Activated B cell treated with CpG ODN at 0.5 μM for 24 hours (primary cell): ENCODE measurements around the gene CUX1. TPM values are rescaled to one million over a fixed set of nuclear protein-coding genes. Genes with fewer than 3 reads are reported as not detected.

Experiments
- ATAC-seq: fragments of 200-7000 bp; cut with Tn5 transposase; one replicate; pipeline ENCODE4 v1.10.0; 2021; ENCODE audit warnings: low read depth, mild to moderate bottlenecking, moderate library complexity
- CTCF ChIA-PET: fragments of 350-600 bp; sonication (Branson Sonifier 250); formaldehyde crosslinking; loops from one replicate; lab custom pipeline; 2021; ENCODE audit warnings: antibody characterized with exemption; lab: Charles Lee
- POLR2A ChIA-PET: fragments of 350-600 bp; sonication (Branson Sonifier 250); formaldehyde crosslinking; loops from one replicate; lab custom pipeline; 2021; ENCODE audit warnings: antibody characterized with exemption; lab: Charles Lee
- DNase-seq: peaks from one replicate; pipeline ENCODE4 v3.0.0; 2022
- H3K27ac Mint-ChIP-seq: one replicate; pipeline ENCODE4 v1.8.0; 2020; ENCODE audit warnings: mixed read lengths
- H3K27me3 Mint-ChIP-seq: one replicate; pipeline ENCODE4 v1.8.0; 2021; ENCODE audit warnings: mixed read lengths
- H3K36me3 Mint-ChIP-seq: one replicate; pipeline ENCODE4 v1.8.0; 2021; ENCODE audit warnings: low read depth, mixed read lengths
- H3K4me1 Mint-ChIP-seq: one replicate; pipeline ENCODE4 v1.8.0; 2021; ENCODE audit warnings: mixed read lengths
- H3K4me3 Mint-ChIP-seq: one replicate; pipeline ENCODE4 v1.8.0; 2020; ENCODE audit warnings: mild to moderate bottlenecking, mixed read lengths
- H3K9me3 Mint-ChIP-seq: one replicate; pipeline ENCODE4 v1.8.0; 2020; ENCODE audit warnings: mixed read lengths
- CTCF ChIP-seq: fragments of 200-600 bp; IDR thresholded peaks from one replicate; pipeline ENCODE4 v1.8.0; 2022; ENCODE audit warnings: antibody characterized with exemption, mild to moderate bottlenecking
- intact Hi-C: fragments of 100-400 bp; cut with micrococcal nuclease; formaldehyde crosslinking; loops from one replicate; pipeline ENCODE4 v1.15.1; 2024
- total RNA-seq: library from RNA; stranded (reverse); gene quantifications from 2 replicates; pipeline ENCODE4 v1.2.3, GENCODE V29; 2022

CUX1 gene
- total RNA-seq, 1 donor from 2014 or later = 61.7 TPM

GRCh38 chr7:102266541-102266940 lies 449.1 kb downstream of the CUX1 start:
- CTCF ChIA-PET = no interaction called here
- POLR2A ChIA-PET = no interaction called here
- no peak for TF ChIP-seq CTCF
- Mint-ChIP-seq H3K9me3 (no peaks in the 10 kb centered on the region), H3K4me1 (no peaks in the 10 kb centered on the region), H3K27ac (no peak overlapping the region), H3K27me3 (no peaks in the 10 kb centered on the region), H3K4me3 (no peak overlapping the region), H3K36me3 (no peaks in the 10 kb centered on the region)
- no peak for ATAC-seq
- DNase-seq = no peak
- intact Hi-C loops = no loop called here

GRCh38 chr7:102268635-102269034 lies 451.2 kb downstream of the CUX1 start:
- peaks cover 4% of the 10 kb centered on the region for H3K4me1 Mint-ChIP-seq
- POLR2A ChIA-PET = no interaction called here
- no peak for ATAC-seq
- no peaks in the 10 kb centered on the region for H3K36me3 Mint-ChIP-seq
- CTCF ChIA-PET = interaction anchor here (5.9 kb wide), 1 partner anchor 725 kb away, joined by 64 read pairs; no protein-coding TSS in a partner anchor
- no peak for DNase-seq
- H3K27me3 Mint-ChIP-seq = no peaks in the 10 kb centered on the region
- intact Hi-C loops = no loop called here
- H3K4me3 Mint-ChIP-seq = no peak overlapping the region
- H3K9me3 Mint-ChIP-seq = no peaks in the 10 kb centered on the region
- TF ChIP-seq CTCF = no peak
- no peak overlapping the region for H3K27ac Mint-ChIP-seq

GRCh38 chr7:102270178-102270887 lies 452.9 kb downstream of the CUX1 start:
- Mint-ChIP-seq H3K36me3 (no peaks in the 10 kb centered on the region), H3K4me3 (no peak overlapping the region), H3K27ac (no peak overlapping the region), H3K4me1 (peaks cover 4% of the 10 kb centered on the region), H3K9me3 (no peaks in the 10 kb centered on the region), H3K27me3 (no peaks in the 10 kb centered on the region)
- no peak for ATAC-seq
- DNase-seq = no peak
- ChIA-PET CTCF (interaction anchor here (1.3 to 5.9 kb wide), 3 partner anchors 15 to 727 kb away, joined by 3 to 64 read pairs (median 24); no protein-coding TSS in a partner anchor), POLR2A (interaction anchor here (1.1 kb wide), 1 partner anchor 414 kb away, joined by 3 read pairs; no protein-coding TSS in a partner anchor)
- intact Hi-C loops = no loop called here
- no peak for TF ChIP-seq CTCF

GRCh38 chr7:102271158-102271798 lies 453.9 kb downstream of the CUX1 start:
- H3K4me3 Mint-ChIP-seq = no peak overlapping the region
- intact Hi-C loops = no loop called here
- ATAC-seq (no peak), DNase-seq (no peak)
- ChIA-PET POLR2A (interaction anchor here (1.1 kb wide), 1 partner anchor 415 kb away, joined by 3 read pairs; no protein-coding TSS in a partner anchor), CTCF (interaction anchor here (1.3 to 5.9 kb wide), 3 partner anchors 16 to 728 kb away, joined by 3 to 64 read pairs (median 24); no protein-coding TSS in a partner anchor)
- no peak overlapping the region for H3K27ac Mint-ChIP-seq
- no peak for TF ChIP-seq CTCF
- no peaks in the 10 kb centered on the region for H3K36me3 Mint-ChIP-seq
- peaks cover 4% of the 10 kb centered on the region for H3K4me1 Mint-ChIP-seq
- H3K9me3 Mint-ChIP-seq = no peaks in the 10 kb centered on the region
- no peaks in the 10 kb centered on the region for H3K27me3 Mint-ChIP-seq
